K562 (cell line): ENCODE measurements around the gene JPT1. TPM values are rescaled to one million over a fixed set of nuclear protein-coding genes. Genes with fewer than 3 reads are reported as not detected.
A peak's percentile ranks its signal among the peaks of the same experiment; 100 is the strongest.

ENCODE experiments used
- ARNT ChIP-seq, 2 experiments: fragments of 450-650 bp; IDR thresholded peaks; 2 replicates each; pipeline ENCODE4 v1.6.1; 2016; ENCODE audit warnings: mild to moderate bottlenecking in 1 of 2
- BCL6 ChIP-seq: fragments of 250-450 bp; sonication (Bioruptor Pico); IDR thresholded peaks from 2 replicates; pipeline ENCODE4 v1.4.0; 2020
- EGR1 ChIP-seq: fragments of 450-650 bp; conservative IDR thresholded peaks from 2 replicates; pipeline ENCODE4 v1.6.1; 2017; ENCODE audit warnings: mild to moderate bottlenecking
- ERF ChIP-seq: fragments of 450-650 bp; formaldehyde crosslinking; IDR thresholded peaks from 2 replicates; pipeline ENCODE4 v1.4.0; 2020; ENCODE audit warnings: mild to moderate bottlenecking, mixed read lengths
- FOXA1 ChIP-seq: fragments of 450-650 bp; IDR thresholded peaks from 2 replicates; pipeline ENCODE4 v1.6.1; 2016; ENCODE audit warnings: mild to moderate bottlenecking, borderline replicate concordance
- FOXM1 ChIP-seq, 2 experiments: fragments of 450-650 bp in 1 of 2; sonication (generic) in 1 of 2; formaldehyde crosslinking in 1 of 2; IDR thresholded peaks; 2 replicates each; pipeline versions ENCODE4 v1.6.1 to v1.9.0; 2017 to 2022; ENCODE audit warnings: low read depth in 2 of 2, mild to moderate bottlenecking in 2 of 2, missing genetic modification reagents in 1 of 2, moderate library complexity in 1 of 2
- GABPB2 ChIP-seq: fragments of 250-450 bp; sonication (Bioruptor Pico); conservative IDR thresholded peaks from 2 replicates; pipeline ENCODE4 v1.5.1; 2021; ENCODE audit warnings: mild to moderate bottlenecking
- MYC ChIP-seq, 2 experiments: fragments of 250-450 bp in 1 of 2; sonication (Bioruptor Pico) in 1 of 2; IDR thresholded peaks; 2 replicates each; pipeline versions ENCODE4 v1.5.1 to v1.6.1; 2012 to 2021; ENCODE audit warnings: low read depth in 2 of 2, borderline replicate concordance in 1 of 2, improper control_type of control experiment in 1 of 2, low read length in 1 of 2, mild to moderate bottlenecking in 1 of 2, moderate library complexity in 1 of 2
- POLR2B ChIP-seq: fragments of 450-650 bp; IDR thresholded peaks from 2 replicates; pipeline ENCODE4 v1.6.1; 2018; ENCODE audit warnings: low read depth; ENCODE audit not compliant: partially characterized antibody
- PURB ChIP-seq: sonication (generic); formaldehyde crosslinking; IDR thresholded peaks from 2 replicates; pipeline ENCODE4 v1.9.0; 2021; ENCODE audit warnings: low read depth, mild to moderate bottlenecking, missing genetic modification reagents
- RBFOX2 ChIP-seq: fragments of 200-400 bp; formaldehyde crosslinking; IDR thresholded peaks from 2 replicates; pipeline ENCODE4 v1.6.1; 2017; ENCODE audit warnings: low read depth, mild to moderate bottlenecking, low read length, moderate library complexity
- RCOR1 ChIP-seq, 2 experiments: IDR thresholded peaks; 2 replicates each; pipeline ENCODE4 v1.6.1; 2012; ENCODE audit warnings: low read depth in 2 of 2, low read length in 2 of 2, borderline replicate concordance in 1 of 2, improper control_type of control experiment in 1 of 2
- TAF1 ChIP-seq: IDR thresholded peaks from 2 replicates; pipeline ENCODE4 v1.6.1; 2011; ENCODE audit warnings: mild to moderate bottlenecking, low read length, moderate library complexity; ENCODE audit not compliant: insufficient read depth, control insufficient read depth, severe bottlenecking; ENCODE audit errors: extremely low read depth
- ZNF124 ChIP-seq: sonication (generic); formaldehyde crosslinking; IDR thresholded peaks from 2 replicates; pipeline ENCODE4 v1.8.1; 2022; ENCODE audit warnings: missing genetic modification reagents
- ZNF780A ChIP-seq: fragments of 250-450 bp; sonication (Bioruptor Pico); IDR thresholded peaks from 2 replicates; pipeline ENCODE4 v1.5.0; 2021; ENCODE audit warnings: mild to moderate bottlenecking
- polyA plus RNA-seq, 8 experiments: library from polyadenylated mRNA; depleted of rRNA in 4 of 8; stranded (reverse) in 5 of 8; unstranded in 3 of 8; fragments of >200 nt; fragmentation: Nextera tagmentation in 2 of 8; fragmentation: Illumina TruSeq in 1 of 8; extraction: Ambion mirVana in 2 of 8; extraction: Trizol in 1 of 8; gene quantifications; 2 replicates each; pipeline versions ENCODE4 v1.2.1 to v1.2.3, GENCODE V29; 2011 to 2014; ENCODE audit warnings: inconsistent platforms in 1 of 8, missing spikeins in 1 of 8
- total RNA-seq, 7 experiments: library from RNA; depleted of rRNA in 6 of 7; stranded (reverse); fragments of >200 nt in 6 of 7; fragmentation: Illumina TruSeq in 2 of 7; extraction: Trizol in 2 of 7; gene quantifications; 2 replicates each; pipeline versions ENCODE4 v1.2.1 to v1.2.3, GENCODE V29; 2011 to 2021; ENCODE audit warnings: low replicate concordance in 1 of 7
- TF ChIP-seq, protein P1 (sequence below): fragments of 450-650 bp; IDR thresholded peaks from 2 replicates; pipeline ENCODE4 v1.6.1; 2017; ENCODE audit warnings: antibody characterized with exemption
- TF ChIP-seq, protein P2 (sequence below): fragments of 450-650 bp; formaldehyde crosslinking; IDR thresholded peaks from 2 replicates; pipeline ENCODE4 v1.4.0; 2022; ENCODE audit warnings: missing genetic modification characterization
- TF ChIP-seq, protein P3 (sequence below): sonication (generic); formaldehyde crosslinking; IDR thresholded peaks from 2 replicates; pipeline ENCODE4 v1.8.0; 2022; ENCODE audit warnings: mild to moderate bottlenecking, missing genetic modification reagents
- TF ChIP-seq, protein P4 (sequence below): fragments of 450-650 bp; IDR thresholded peaks from 2 replicates; pipeline ENCODE4 v1.6.1; 2018; ENCODE audit warnings: mild to moderate bottlenecking, low read depth; ENCODE audit not compliant: partially characterized antibody
- TF ChIP-seq, protein P5 (sequence below): sonication (generic); formaldehyde crosslinking; IDR thresholded peaks from 2 replicates; pipeline ENCODE4 v1.8.0; 2023; ENCODE audit warnings: mild to moderate bottlenecking, missing genetic modification reagents

The JPT1 gene
- total and polyA plus RNA-seq, 9 of the 15 experiments (the other 6 are each of a cell fraction or from before 2014, with no cell fraction given) = 56.7 to 292 (median 144) TPM

DNA sequence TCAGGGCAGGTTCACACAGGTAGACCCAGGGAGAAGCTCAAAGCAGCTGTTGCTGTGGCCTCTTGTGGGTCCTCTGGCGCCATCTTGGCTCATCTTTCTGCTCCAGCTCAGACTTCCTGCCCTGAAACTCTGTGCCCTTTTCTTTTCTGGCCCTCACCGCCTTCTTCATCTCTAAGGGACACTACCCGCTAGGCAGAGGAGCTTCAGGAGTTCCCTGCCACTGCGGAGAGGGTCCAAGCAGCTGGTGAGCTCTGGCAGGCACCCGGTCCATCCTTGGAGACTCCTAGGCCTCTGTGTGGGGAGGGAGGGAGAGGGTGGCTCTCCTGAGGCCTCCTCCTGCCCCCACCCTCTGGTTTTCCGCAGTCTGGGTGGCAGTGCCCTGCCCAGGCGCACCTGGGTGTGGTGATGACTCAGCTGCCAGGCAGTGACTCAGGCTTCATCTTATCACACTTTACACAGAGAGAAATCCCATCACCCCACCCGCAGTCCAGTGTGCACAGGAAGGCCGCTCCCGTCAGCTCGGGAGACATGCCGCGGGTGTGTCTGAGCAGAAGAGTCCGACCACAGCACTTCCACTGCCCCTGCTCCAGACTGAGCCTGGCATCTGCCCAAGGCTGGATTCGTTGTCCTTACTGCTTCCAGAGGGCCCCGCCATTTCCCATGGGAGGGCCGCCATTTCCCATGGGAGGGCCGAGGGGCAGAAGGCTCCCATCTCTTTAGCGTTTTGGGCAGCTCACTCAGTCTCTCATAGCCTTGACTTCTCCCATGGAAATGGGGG lies 30.1 kb downstream of the JPT1 start (continued):
- TF ChIP-seq, protein P1, sequence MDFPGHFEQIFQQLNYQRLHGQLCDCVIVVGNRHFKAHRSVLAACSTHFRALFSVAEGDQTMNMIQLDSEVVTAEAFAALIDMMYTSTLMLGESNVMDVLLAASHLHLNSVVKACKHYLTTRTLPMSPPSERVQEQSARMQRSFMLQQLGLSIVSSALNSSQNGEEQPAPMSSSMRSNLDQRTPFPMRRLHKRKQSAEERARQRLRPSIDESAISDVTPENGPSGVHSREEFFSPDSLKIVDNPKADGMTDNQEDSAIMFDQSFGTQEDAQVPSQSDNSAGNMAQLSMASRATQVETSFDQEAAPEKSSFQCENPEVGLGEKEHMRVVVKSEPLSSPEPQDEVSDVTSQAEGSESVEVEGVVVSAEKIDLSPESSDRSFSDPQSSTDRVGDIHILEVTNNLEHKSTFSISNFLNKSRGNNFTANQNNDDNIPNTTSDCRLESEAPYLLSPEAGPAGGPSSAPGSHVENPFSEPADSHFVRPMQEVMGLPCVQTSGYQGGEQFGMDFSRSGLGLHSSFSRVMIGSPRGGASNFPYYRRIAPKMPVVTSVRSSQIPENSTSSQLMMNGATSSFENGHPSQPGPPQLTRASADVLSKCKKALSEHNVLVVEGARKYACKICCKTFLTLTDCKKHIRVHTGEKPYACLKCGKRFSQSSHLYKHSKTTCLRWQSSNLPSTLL = no peak
- TF ChIP-seq ZNF780A (no peak), PURB (CRISPR knock-in tag) (no peak), GABPB2 (CRISPR knock-in tag) (no peak), FOXM1 (IDR thresholded peaks at IDR 0.05; ENCODE audit: low read depth) (no peak), FOXM1 (CRISPR knock-in tag; IDR thresholded peaks at IDR 0.05; ENCODE audit: low read depth) (no peak), FOXA1 (no peak), MYC (IDR thresholded peaks at IDR 0.05; ENCODE audit: low read depth, low read length) (peak; percentile 58; the same call in 1 of the 2 replicates), MYC (CRISPR knock-in tag; IDR thresholded peaks at IDR 0.05; ENCODE audit: borderline replicate concordance, low read depth) (0 out of 2 replicates have a peak, but pooled peaks have one; percentile 21), ARNT (IDR thresholded peaks at IDR 0.05) (0 out of 4 replicates have a peak, but pooled peaks of 1 of the 2 experiments have one; percentile 25), RBFOX2 (peak; percentile 78), RCOR1 (IDR thresholded peaks at IDR 0.05; ENCODE audit: borderline replicate concordance in 1 of 2, low read depth in 2 of 2, low read length in 2 of 2) (peak in 1 of 2 experiments; percentile 91; a peak in 2 of 4 replicates), TAF1 (peak; percentile 53), BCL6 (CRISPR knock-in tag) (no peak), ZNF124 (CRISPR knock-in tag) (no peak), ERF (0 out of 2 replicates have a peak, but pooled peaks have one; percentile 38), POLR2B (no peak), EGR1 (no peak)
- TF ChIP-seq, protein P2, sequence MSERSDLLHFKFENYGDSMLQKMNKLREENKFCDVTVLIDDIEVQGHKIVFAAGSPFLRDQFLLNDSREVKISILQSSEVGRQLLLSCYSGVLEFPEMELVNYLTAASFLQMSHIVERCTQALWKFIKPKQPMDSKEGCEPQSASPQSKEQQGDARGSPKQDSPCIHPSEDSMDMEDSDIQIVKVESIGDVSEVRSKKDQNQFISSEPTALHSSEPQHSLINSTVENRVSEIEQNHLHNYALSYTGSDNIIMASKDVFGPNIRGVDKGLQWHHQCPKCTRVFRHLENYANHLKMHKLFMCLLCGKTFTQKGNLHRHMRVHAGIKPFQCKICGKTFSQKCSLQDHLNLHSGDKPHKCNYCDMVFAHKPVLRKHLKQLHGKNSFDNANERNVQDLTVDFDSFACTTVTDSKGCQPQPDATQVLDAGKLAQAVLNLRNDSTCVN (CRISPR knock-in tag) = 0 out of 2 replicates have a peak, but pooled peaks have one; percentile 4
- TF ChIP-seq, protein P3, sequence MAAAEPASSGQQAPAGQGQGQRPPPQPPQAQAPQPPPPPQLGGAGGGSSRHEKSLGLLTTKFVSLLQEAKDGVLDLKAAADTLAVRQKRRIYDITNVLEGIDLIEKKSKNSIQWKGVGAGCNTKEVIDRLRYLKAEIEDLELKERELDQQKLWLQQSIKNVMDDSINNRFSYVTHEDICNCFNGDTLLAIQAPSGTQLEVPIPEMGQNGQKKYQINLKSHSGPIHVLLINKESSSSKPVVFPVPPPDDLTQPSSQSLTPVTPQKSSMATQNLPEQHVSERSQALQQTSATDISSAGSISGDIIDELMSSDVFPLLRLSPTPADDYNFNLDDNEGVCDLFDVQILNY (CRISPR knock-in tag) = no peak
- TF ChIP-seq, protein P4, sequence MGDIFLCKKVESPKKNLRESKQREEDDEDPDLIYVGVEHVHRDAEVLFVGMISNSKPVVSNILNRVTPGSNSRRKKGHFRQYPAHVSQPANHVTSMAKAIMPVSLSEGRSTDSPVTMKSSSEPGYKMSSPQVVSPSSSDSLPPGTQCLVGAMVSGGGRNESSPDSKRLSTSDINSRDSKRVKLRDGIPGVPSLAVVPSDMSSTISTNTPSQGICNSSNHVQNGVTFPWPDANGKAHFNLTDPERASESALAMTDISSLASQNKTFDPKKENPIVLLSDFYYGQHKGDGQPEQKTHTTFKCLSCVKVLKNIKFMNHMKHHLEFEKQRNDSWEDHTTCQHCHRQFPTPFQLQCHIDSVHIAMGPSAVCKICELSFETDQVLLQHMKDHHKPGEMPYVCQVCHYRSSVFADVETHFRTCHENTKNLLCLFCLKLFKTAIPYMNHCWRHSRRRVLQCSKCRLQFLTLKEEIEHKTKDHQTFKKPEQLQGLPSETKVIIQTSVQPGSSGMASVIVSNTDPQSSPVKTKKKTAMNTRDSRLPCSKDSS = no peak
- TF ChIP-seq, protein P5, sequence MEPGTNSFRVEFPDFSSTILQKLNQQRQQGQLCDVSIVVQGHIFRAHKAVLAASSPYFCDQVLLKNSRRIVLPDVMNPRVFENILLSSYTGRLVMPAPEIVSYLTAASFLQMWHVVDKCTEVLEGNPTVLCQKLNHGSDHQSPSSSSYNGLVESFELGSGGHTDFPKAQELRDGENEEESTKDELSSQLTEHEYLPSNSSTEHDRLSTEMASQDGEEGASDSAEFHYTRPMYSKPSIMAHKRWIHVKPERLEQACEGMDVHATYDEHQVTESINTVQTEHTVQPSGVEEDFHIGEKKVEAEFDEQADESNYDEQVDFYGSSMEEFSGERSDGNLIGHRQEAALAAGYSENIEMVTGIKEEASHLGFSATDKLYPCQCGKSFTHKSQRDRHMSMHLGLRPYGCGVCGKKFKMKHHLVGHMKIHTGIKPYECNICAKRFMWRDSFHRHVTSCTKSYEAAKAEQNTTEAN = no peak
